GM18502 (cell line): ENCODE measurements around the gene CARNS1.
"Not testable (repeated sequence)": the region's sequence is repeated elsewhere in the genome, so short reads cannot be mapped to it uniquely, and the experiment has no call there.

Experiments
- ATAC-seq: cut with Tn5 transposase; IDR thresholded peaks from one replicate; pipeline ENCODE4 v1.9.1; 2021; ENCODE audit warnings: mild to moderate bottlenecking; ENCODE audit not compliant: unreplicated experiment, poor library complexity

The CARNS1 gene

DNA sequence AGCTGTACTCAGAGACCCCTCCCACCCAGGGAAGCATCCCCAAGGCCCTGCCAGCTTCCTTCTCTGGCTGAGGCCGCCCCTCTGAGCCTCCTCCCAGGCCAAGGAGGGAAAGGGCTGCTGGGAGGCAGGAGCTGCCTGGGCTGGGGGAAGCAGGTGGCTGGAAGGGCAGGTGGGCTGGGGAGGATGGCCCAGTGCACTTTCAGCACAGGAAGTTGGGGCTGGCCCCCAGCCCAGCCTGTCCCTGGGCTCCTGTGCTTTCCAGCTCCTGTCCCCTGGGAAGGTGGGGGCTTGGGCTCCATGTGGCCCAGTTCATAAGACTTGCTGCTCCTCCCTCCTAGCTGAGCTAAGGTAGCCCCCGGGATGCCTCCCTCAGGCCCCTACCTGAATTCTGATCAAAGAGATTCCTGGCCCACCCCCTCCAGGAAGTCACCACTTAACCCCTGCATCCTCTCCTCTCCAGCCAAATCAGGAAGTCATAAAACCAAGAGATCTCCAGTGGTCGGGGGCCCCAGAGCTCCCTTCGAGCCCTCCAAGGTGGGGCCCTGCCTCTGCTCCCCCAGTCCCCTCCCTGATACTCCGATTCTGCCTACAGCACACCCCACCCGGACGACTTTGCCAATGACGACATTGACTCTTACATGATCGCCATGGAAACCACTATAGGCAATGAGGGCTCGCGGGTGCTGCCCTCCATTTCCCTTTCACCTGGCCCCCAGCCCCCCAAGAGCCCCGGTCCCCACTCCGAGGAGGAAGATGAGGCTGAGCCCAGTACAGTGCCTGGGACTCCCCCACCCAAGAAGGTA lies 18.7 kb upstream of the CARNS1 start:
- no peak for ATAC-seq

DNA sequence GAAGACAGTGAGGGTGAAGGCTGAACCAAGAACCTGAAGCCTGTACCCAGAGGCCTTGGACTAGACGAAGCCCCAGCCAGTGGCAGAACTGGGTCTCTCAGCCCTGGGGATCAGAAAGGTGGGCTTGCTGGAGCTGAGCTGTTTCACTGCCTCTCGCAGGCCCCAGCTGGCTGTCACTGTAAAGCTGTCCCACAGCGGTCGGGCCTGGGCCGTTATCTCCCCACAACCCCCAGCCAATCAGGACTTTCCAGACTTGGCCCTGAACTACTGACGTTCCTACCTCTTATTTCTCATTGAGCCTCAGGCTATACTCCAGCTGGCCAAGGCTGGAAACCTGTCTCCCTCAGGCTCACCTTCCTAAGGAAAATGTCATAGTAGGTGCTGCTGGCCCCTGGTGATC lies 17.9 kb upstream of the CARNS1 start:
- ATAC-seq, result no peak

DNA sequence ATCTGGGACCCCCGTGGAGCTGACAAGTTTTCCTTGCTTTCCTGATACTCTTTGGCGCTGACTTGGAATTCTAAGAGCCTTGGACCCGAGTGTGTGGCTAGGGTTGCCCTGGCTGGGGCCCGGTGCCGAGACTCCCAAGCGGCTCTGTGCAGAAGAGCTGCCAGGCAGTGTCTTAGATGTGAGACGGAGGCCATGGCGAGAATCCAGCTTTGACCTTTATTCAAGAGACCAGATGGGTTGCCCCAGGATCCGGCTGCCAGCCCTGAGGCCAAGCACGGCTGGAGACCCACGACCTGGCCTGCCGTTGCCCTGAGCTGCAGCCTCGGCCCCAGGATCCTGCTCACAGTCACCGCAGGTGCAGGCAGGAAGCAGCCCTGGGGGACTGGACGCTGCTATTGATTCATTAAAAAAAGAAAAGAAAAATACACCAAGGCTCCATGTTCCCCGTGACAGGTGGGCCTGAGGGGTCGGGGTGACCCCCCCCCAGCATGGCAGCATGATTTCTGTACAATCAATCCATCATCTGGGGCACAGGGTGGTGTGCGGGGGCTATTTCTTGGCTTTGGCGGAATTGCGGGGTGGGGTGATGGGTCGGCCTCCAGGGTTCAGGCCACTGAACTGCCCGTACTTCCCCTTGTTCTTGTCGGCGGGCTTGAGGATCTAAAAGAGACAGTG lies 17.4 kb upstream of the CARNS1 start:
- no peak for ATAC-seq

DNA sequence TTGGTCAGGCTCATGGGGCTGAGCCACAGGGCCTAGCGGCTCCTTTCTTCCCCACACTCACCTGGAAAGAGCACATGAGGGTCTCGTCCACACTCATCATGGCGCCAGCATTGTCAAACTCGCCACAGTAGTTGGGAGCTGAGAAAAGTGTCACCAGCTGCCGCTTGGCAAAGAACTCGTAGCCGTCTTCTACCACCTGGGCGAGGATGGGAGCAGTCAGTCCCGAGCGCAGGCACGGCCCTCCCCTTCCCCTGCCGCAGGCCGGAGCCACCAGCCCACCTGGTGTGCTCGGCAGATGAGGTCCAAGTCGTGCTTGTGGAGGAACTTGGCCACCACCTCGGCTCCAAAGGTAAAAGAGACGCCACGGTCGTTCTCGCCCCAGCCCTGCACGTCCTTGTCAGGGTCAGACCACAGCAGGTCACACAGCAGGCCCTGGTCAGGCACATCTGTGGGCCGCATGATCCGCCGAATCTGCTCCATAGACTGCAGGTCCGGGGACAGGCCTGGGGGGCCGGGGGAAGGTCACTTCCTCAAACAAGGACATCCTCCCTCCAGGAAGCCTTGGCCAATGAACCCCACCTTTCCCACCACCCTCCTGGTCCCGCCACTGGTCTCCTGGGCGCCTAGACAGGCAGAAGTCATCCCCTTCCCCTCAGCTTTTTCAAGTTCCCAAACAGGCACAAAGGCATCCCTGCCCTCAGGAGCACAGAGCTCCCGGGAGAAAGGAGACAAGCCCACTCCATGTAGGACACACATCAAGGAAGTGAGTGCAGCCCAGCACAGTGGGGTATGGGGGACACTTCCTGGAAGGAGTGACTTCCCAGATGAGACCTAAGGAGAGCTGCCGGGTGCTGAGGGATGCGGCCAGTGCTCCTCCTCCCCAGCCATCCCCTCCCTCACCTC lies 16.6 kb upstream of the CARNS1 start:
- ATAC-seq, result no peak

DNA sequence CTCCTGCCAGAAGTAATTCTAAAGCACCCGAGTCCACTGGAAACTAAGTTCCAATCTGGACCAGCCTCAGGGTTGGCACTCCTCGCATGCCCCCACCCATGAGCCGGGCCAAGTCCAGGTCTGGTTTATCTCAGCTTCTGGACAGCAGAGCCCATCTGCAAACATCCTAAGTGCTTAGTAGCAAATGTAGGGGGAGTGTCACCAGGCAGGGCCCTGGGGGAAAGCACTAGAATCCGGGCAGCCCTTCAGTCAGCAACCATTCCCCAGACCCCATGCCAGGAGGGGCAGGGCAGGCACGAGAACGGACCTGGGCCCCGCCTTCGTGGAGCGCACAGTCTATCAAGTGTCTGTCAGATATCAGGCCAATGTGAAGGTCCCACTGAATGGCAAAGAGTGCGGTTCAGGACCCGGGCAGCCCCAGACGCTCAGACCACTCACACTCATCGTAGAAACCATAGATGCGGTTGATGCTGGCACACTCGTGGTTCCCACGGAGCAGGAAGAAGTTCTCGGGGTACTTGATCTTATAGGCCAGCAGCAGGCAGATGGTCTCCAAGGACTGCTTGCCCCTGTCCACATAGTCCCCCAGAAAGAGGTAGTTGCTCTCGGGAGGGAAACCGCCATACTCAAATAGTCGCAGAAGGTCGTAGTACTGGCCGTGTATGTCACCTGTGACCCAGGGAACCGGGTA lies 15.1 kb upstream of the CARNS1 start:
- ATAC-seq, result no peak

DNA sequence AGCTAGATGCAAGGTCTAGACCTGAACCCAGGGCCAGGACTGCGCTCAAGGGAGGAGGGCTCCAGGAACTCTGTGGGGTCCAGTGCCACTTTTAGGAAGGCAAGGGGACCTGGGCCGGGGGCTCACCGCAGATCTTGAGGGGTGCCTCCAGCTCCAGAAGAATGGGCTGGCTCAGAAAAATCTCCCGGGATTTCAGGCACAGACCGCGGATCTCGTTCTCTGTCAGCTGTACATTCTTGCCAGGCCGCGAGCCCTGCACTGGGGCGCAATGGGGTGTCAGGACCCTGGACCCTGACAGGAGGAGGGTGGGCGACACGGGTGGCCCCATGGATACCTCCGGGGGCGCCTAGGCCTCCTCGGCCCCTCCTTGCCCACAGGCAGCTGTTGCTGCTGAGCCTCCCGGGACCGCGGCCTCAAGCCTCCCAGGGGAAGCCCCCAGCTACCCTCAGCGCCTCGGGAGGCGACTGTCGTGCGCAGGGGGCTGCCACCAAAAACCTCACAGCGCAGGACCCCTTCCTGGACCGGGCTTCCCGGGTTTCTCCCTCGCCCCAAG lies 14.5 kb upstream of the CARNS1 start:
- peak; percentile 26 for ATAC-seq

DNA sequence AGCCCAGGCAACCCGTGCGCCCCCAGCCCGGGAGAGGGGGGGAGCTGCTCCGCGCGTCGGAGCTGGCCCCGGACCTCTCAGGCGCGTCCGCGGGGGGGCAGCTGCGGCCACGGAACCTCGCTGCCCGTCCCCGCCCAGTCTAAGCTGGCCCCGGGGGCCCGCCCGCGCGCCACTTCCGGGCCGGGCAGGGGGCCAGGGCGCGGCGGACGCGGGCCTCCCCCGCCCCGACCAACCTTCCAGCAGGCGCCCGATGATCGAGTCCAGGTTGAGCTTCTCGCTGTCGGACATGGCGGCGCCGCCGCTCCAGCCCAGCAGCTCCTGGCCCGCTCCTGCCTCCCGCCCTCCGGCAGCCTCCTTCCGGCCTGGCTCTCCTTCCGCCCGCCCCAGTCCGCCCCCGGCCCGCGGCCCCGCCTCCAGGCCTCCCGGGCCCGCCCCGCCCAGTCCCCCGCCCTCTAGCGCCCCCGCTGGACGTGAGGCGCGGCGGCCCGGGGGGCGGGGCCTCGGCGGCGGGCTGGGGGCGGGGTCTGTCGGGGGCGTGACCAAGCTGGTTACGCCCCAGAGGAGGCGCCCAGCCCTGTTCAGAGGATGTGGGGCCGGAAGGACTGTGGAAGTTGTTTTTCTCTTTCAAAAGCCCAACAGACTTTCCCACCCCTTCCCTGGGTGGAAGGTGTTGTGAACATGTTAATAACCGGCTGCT lies 13.8 kb upstream of the CARNS1 start, which contains the start of gene PPP1CA:
PPP1CA (minus strand) TSS at position 364 of the 697 bp plus-strand sequence; CDS start at position 288, 76 bp downstream.
- ATAC-seq, result peak; percentile 56

DNA sequence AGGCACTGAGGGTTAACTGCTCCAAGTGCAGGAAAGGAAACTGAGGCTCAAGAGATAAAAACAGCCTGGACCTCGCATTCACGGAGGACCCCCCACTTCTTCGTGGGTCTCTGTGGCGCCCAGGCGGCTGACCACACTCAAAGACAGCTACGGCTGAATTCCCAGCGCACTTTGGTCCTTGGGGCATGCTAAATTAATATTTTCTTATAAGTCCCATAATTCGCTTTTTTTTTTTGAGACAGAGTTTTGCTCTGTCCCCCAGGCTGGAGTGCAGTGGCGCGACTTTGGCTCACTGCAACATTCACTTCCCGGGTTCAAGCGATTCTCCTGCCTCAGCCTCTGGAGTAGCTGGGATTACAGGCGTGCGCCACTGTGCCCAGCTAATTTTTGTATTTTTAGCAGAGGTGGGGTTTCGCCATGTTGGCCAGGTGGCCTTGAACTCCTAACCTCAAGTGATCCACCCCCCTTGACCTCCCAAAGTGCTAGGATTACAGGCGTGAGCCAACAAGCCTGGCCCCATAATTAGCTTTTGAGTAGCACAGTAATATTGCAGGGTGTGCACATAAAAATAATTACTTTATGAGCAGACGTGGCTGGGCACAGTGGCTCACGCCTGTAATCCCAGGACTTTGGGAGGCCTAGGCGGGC lies 13.2 kb upstream of the CARNS1 start:
- ATAC-seq, result not testable (repeated sequence)

DNA sequence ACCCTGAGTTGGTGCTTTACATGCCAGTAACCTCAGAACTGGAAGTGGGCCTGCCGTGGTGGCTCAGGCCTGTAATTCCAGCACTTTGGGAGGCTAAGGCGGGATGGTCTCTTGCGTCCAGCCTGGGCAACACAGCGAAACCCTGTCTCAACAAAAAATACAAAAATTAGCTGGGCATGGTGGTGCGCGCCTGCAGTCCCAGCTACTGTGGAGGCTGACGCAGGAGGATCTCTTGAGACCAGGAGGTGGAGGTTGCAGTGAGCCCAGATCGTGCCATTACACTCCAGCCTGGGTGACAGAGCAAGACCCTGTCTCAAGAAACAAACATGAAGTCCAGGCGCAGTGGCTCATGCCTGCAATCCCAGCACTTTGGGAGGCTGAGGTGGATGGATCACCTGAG lies 12.4 kb upstream of the CARNS1 start:
- not testable (repeated sequence) for ATAC-seq

DNA sequence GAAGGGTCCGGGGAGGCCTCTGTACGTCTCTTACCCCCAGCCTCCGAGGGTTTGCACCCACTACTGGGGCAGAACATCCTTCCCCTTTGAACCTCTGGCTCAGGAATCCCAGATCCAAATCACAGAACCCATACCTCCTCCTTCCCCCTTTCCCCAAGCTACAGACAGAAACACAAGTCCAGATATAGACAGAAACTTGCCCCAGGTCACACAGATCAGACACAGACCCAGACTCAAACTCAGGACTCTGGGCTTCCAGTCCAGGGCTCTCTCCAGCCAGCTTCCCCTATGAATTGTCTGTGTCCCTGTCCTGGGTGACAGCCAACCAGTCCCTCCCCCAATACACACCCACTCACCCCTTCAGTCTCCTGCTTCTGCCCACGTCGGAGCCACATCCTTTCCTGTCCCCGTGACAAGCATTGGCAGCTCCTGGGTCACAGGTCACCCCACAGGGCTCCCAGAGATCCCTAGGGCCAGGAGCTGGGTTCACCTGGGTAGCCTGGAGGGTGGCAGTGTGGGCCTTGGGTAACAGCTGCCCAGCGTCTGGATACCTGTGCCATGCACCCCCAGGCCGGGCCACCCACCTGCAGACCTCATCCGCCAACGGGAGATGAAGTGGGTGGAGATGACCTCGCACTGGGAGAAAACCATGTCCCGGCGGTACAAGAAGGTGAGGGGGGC lies 10.8 kb upstream of the CARNS1 start:
- no peak for ATAC-seq

DNA sequence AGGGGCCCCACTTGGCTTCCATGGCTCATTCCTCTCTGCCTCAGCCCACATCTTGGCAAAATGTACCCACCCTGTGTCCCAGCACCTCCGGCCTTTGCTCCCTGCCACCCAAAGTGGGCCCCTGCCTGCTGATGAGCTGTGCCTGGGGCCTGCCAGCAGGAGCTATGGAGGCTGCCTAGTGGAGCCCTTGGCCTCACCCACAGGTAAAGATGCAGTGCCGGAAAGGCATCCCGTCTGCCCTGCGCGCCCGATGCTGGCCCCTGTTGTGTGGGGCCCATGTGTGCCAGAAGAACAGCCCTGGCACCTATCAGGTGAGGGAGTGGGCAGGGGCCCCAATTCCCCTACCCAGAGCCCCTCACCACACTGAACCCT lies 10.3 kb upstream of the CARNS1 start:
- ATAC-seq, result no peak

DNA sequence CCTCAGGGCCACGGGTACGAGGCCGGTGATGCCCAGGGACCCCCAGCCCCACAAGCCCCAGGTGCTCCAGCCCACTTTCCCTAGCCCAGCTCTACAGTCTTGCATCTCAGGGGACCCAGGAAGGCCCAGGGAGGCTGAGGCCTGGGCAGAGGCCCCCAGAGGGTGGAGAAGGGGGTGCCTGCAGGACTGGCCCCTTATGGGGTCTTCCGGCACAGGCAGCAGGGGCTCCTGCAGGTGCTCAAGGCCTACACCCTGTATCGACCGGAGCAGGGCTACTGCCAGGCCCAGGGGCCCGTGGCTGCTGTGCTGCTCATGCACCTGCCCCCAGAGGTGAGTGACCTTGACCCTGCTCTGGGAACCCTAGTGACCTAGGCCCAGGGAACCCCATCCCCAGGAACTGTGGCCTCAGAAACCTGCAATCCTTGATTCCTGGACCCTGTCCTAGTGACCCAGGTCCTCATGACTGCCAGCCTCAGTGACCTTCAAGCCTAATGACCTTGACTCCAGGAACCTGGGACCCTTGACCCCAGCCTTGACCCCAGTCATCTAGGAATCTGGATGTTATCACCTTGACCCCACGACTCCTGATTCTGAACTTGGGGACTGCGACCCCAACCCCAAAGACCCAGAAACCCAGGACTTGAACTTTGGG lies 9.7 kb upstream of the CARNS1 start:
- ATAC-seq, result no peak

DNA sequence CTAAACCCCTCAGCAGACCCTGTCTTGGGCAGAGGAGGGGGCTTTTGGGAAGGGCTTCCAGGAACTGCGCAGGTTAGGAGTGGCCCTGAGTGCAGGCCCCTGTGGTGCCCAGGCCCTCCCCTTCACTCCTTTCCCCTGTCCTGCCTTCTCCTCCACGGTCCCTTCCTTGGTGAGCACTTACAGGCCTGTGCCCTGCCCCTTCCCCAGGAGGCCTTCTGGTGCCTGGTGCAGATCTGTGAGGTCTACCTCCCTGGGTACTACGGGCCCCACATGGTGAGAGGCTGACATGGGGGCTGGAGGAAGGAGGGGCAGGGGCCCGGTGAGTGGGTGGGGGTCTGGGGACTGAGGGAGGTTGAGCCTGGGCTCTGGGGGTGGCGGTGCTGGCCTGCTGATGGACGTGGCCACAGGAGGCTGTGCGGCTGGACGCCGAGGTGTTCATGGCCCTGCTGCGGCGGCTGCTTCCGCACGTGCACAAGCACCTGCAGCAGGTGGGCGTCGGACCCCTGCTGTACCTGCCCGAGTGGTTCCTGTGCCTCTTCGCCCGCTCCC lies 9.0 kb upstream of the CARNS1 start:
- no peak for ATAC-seq

DNA sequence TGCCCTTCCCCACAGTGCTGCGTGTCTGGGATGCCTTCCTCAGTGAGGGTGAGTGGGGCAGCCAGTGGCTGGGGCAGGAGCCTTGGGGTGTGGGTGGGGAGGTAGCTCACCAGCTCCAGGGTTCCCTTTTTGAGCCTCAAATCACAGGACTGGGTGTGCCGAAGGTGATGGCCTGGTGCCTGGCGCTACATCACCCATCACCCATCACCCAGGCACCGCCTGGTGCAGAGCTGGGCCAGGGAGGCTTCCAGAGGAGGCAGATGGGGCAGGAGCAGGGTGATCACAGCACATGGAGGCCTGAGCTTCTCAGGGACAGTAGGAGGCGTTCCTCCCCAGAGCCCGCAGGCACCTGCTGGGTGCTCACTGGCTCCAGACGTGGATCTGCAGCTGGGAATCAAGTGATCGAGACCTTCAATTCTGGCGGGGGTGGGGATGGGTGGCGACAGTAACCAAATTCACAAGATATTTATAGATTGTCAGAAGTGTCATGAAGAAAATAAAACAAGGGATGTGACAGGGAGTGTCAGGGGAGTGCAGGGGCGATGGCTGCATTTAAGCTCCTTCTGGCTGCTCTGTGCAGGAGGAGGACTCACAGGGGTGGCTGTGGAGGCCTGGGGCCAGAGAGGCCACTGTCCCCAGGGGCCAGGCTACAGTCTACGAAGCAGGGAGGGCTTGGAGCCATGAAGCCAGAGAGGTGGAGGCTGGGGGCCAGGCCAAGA lies 8.3 kb upstream of the CARNS1 start:
- ATAC-seq, result no peak

DNA sequence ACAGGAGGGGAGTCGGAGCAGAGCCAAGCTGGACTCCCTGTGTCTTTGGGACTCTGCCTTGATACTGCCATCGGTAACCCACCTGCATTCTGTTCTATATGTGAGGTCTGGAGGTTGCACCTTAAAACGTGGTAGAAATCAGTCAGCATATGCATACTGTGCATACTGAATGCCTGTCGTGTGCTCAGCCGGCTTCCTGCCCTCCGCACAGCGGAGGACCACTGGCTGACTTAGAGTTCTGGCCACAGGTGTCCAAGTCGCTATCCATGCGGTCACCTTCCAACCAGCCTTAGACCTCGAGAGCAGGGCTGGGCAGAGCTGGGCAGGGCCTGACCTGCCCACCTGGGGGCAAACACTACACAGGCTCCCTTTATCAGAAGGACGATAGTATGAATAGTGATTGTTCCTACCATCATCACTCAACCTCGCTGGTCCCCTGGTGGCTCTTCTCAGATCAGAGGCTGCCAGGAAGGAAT lies 7.8 kb upstream of the CARNS1 start:
- ATAC-seq, result no peak

DNA sequence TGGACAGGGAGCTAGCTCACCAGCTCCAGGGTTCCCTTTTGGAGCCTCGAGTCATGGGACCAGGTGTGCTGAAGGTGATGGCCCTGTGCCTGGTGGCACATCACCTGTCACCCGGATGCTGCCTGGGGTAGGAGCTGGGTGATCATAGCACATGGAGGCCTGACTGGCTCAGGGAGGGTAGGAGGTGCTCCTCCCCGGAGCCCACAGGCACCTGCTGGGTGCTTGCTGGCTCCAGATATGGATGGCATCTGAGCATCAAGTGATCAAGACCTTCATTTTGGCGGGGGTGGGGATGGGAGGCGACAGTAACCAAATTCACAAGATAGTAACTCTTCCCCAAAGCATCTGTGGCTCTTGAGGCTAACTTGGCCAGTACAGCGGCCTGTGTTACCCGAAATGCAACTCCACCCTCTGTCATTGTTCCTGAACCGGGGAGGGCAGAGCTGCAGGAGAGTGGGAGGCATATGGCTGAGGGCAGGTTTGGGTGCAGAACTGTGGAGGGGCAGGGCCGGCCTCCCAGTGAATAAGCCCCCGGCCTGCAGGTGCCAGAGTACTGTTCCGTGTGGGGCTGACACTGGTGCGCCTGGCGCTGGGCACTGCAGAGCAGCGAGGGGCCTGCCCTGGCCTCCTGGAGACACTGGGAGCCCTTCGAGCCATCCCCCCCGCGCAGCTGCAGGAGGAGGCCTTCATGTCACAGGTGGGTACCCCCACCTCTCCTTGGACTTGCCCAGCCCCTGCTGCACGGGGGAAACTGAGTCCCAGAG lies 6.9 kb upstream of the CARNS1 start:
- no peak for ATAC-seq
